DND-41 (cell line): ENCODE results near the gene UVRAG.

Source experiments
- EZH2 ChIP-seq: IDR thresholded peaks from 3 replicates; pipeline ENCODE4 v1.6.1; 2012; ENCODE audit warnings: borderline replicate concordance, low read depth, mild to moderate bottlenecking, moderate library complexity, low read length, inconsistent platforms; ENCODE audit not compliant: severe bottlenecking
- TF ChIP-seq, protein P1 (sequence below): IDR thresholded peaks from 2 replicates; pipeline ENCODE4 v1.5.1; 2012; ENCODE audit warnings: borderline replicate concordance, low read length, moderate library complexity, mild to moderate bottlenecking; ENCODE audit not compliant: poor library complexity, severe bottlenecking; ENCODE audit errors: extremely low read depth

- TF ChIP-seq, protein P1, sequence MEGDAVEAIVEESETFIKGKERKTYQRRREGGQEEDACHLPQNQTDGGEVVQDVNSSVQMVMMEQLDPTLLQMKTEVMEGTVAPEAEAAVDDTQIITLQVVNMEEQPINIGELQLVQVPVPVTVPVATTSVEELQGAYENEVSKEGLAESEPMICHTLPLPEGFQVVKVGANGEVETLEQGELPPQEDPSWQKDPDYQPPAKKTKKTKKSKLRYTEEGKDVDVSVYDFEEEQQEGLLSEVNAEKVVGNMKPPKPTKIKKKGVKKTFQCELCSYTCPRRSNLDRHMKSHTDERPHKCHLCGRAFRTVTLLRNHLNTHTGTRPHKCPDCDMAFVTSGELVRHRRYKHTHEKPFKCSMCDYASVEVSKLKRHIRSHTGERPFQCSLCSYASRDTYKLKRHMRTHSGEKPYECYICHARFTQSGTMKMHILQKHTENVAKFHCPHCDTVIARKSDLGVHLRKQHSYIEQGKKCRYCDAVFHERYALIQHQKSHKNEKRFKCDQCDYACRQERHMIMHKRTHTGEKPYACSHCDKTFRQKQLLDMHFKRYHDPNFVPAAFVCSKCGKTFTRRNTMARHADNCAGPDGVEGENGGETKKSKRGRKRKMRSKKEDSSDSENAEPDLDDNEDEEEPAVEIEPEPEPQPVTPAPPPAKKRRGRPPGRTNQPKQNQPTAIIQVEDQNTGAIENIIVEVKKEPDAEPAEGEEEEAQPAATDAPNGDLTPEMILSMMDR = no peak
- TF ChIP-seq EZH2 = no peak
Measured at GRCh38 chr11:76114238-76114637, 299.2 kb downstream of the UVRAG start.
